Activated T-helper 1 cell treated with anti-CD3 and anti-CD28 coated beads, Interleukin-2, amount 50 U/mL, for 16 hours (primary cell): ENCODE measurements around the gene PDE1C.

ENCODE experiments used
- DNase-seq, 2 donors: peaks; one replicate each; pipeline ENCODE4 v3.0.0-alpha.2; 2020; ENCODE audit warnings: low read depth in 1 of 2, low spot score in 1 of 2

The PDE1C gene

GRCh38 chr7:31785101-31785500 lies 285.1 kb downstream of the PDE1C start:
- DNase-seq, result no peak

- DNase-seq, result no peak
These were observed 287.0 kb downstream of the PDE1C start for GRCh38 chr7:31783221-31783620.

- DNase-seq, result no peak
These were observed 287.7 kb downstream of the PDE1C start for GRCh38 chr7:31782411-31782991.

GRCh38 chr7:31778296-31778695 lies 291.9 kb downstream of the PDE1C start:
- no peak for DNase-seq

GRCh38 chr7:31776616-31777015 lies 293.6 kb downstream of the PDE1C start:
- DNase-seq, result no peak

- no peak for DNase-seq
These were observed 294.7 kb downstream of the PDE1C start for GRCh38 chr7:31775556-31775955.

- no peak for DNase-seq
These were observed 298.0 kb downstream of the PDE1C start for GRCh38 chr7:31772211-31772610.

GRCh38 chr7:31767686-31768358 lies 302.4 kb downstream of the PDE1C start:
- DNase-seq, result no peak

GRCh38 chr7:31764462-31764861 lies 305.7 kb downstream of the PDE1C start:
- DNase-seq, result no peak

GRCh38 chr7:31763548-31763947 lies 306.7 kb downstream of the PDE1C start:
- DNase-seq, result no peak

- DNase-seq, result no peak
These were observed 308.6 kb downstream of the PDE1C start for GRCh38 chr7:31761646-31762045.

GRCh38 chr7:31758755-31759154 lies 311.5 kb downstream of the PDE1C start:
- no peak for DNase-seq

- no peak for DNase-seq
These were observed 318.5 kb downstream of the PDE1C start for GRCh38 chr7:31751726-31752125.

- no peak for DNase-seq
These were observed 322.1 kb downstream of the PDE1C start for GRCh38 chr7:31748084-31748483.

- no peak for DNase-seq
These were observed 322.7 kb downstream of the PDE1C start for GRCh38 chr7:31747553-31747952.

GRCh38 chr7:31744294-31744874 lies 325.8 kb downstream of the PDE1C start:
- no peak for DNase-seq

- DNase-seq, result no peak
These were observed 328.4 kb downstream of the PDE1C start for GRCh38 chr7:31741852-31742251.

GRCh38 chr7:31735991-31736982 lies 333.9 kb downstream of the PDE1C start:
- no peak for DNase-seq

GRCh38 chr7:31734456-31734855 lies 335.8 kb downstream of the PDE1C start:
- no peak for DNase-seq

- no peak for DNase-seq
These were observed 340.9 kb downstream of the PDE1C start for GRCh38 chr7:31729195-31729804.

GRCh38 chr7:31724696-31725095 lies 345.5 kb downstream of the PDE1C start:
- DNase-seq, result no peak
